ENCODE results near the gene SYT5.

GRCh38 chr19:55198651-55199050, 18.6 kb upstream of the SYT5 start:
- TF ChIP-seq CTCF (IDR thresholded peaks at IDR 0.05) (no peak), POLR2A (IDR thresholded peaks at IDR 0.05) (no peak)

Measured in transverse colon (tissue), 3 donors.